GM23338 (cell line): ENCODE measurements around the gene PEAK3. TPM values are rescaled to one million over a fixed set of nuclear protein-coding genes. Genes with fewer than 3 reads are reported as not detected.

Experiments used
- ATAC-seq: fragments of 200-7000 bp; cut with Tn5 transposase; 3 replicates; pipeline ENCODE4 v1.9.1; 2020
- DNase-seq: peaks from one replicate; pipeline ENCODE4 v3.0.0-alpha.2; 2015; ENCODE audit warnings: low spot score
- H2AFZ ChIP-seq: fragments of 200-600 bp; sonication (generic); 2 replicates; pipeline ENCODE4 v1.8.0; 2016; ENCODE audit warnings: antibody characterized with exemption, mild to moderate bottlenecking, moderate library complexity
- H3F3A ChIP-seq: fragments of 200-600 bp; sonication (generic); replicated peaks from 2 replicates; pipeline ENCODE4 v1.8.0; 2017; ENCODE audit warnings: antibody characterized with exemption, mixed run types, low read depth
- H3K27ac ChIP-seq: fragments of 200-600 bp; sonication (generic); 2 replicates; pipeline ENCODE4 v1.6.1; 2016; ENCODE audit warnings: low read depth
- H3K27me3 ChIP-seq: fragments of 200-600 bp; sonication (generic); 2 replicates; pipeline ENCODE4 v1.8.0; 2016; ENCODE audit warnings: mild to moderate bottlenecking, mixed run types, moderate library complexity; ENCODE audit not compliant: insufficient read depth
- H3K36me3 ChIP-seq: fragments of 200-600 bp; sonication (generic); 2 replicates; pipeline ENCODE4 v1.8.0; 2016; ENCODE audit warnings: mild to moderate bottlenecking; ENCODE audit not compliant: insufficient read depth
- H3K4me1 ChIP-seq: fragments of 200-600 bp; sonication (generic); 2 replicates; pipeline ENCODE4 v1.8.0; 2016; ENCODE audit warnings: mild to moderate bottlenecking, moderate library complexity; ENCODE audit not compliant: insufficient read depth
- H3K4me2 ChIP-seq: fragments of 200-600 bp; sonication (generic); 2 replicates; pipeline ENCODE4 v1.7.1; 2017; ENCODE audit warnings: mixed run types
- H3K4me3 ChIP-seq: fragments of 200-600 bp; sonication (generic); 2 replicates; pipeline ENCODE4 v1.6.1; 2016; ENCODE audit warnings: mixed run types
- H3K79me2 ChIP-seq: fragments of 200-600 bp; sonication (generic); replicated peaks from 2 replicates; pipeline ENCODE4 v1.8.0; 2017; ENCODE audit warnings: mild to moderate bottlenecking; ENCODE audit not compliant: insufficient read depth
- H3K9me2 ChIP-seq: fragments of 200-600 bp; sonication (generic); 2 replicates; pipeline ENCODE4 v1.8.0; 2017; ENCODE audit not compliant: insufficient read depth
- H4K20me1 ChIP-seq: fragments of 200-600 bp; sonication (generic); replicated peaks from 2 replicates; pipeline ENCODE4 v1.8.0; 2017; ENCODE audit warnings: mild to moderate bottlenecking; ENCODE audit not compliant: insufficient read depth
- H3K27ac Mint-ChIP-seq: 2 replicates; pipeline ENCODE4 v1.8.0; 2020; ENCODE audit warnings: inconsistent platforms, mild to moderate bottlenecking, moderate library complexity, mixed read lengths
- H3K27me3 Mint-ChIP-seq: 3 replicates; pipeline ENCODE4 v1.8.0; 2022; ENCODE audit warnings: low read depth, mild to moderate bottlenecking, moderate library complexity, mixed read lengths, inconsistent platforms; ENCODE audit not compliant: insufficient read depth, poor library complexity
- H3K36me3 Mint-ChIP-seq: 3 replicates; pipeline ENCODE4 v1.8.0; 2021; ENCODE audit warnings: low read depth, mild to moderate bottlenecking, inconsistent platforms, moderate library complexity, mixed read lengths
- H3K4me1 Mint-ChIP-seq: 3 replicates; pipeline ENCODE4 v1.8.0; 2020; ENCODE audit warnings: mild to moderate bottlenecking, inconsistent platforms, mixed read lengths
- H3K4me3 Mint-ChIP-seq: 3 replicates; pipeline ENCODE4 v1.8.0; 2021; ENCODE audit warnings: moderate library complexity, mild to moderate bottlenecking, inconsistent platforms, mixed read lengths
- H3K9me3 Mint-ChIP-seq: 3 replicates; pipeline ENCODE4 v1.8.0; 2020; ENCODE audit warnings: moderate library complexity, mild to moderate bottlenecking, inconsistent platforms, mixed read lengths
- JUNB ChIP-seq: IDR thresholded peaks from one replicate; pipeline ENCODE4 v1.6.1; 2016; ENCODE audit warnings: antibody characterized with exemption; ENCODE audit not compliant: unreplicated experiment
- NANOG ChIP-seq: IDR thresholded peaks from 2 replicates; pipeline ENCODE4 v1.6.1; 2016; ENCODE audit warnings: antibody characterized with exemption, borderline replicate concordance
- POLR2AphosphoS5 ChIP-seq: IDR thresholded peaks from 2 replicates; pipeline ENCODE4 v1.6.1; 2016; ENCODE audit warnings: antibody characterized with exemption, low read depth
- REST ChIP-seq: IDR thresholded peaks from one replicate; pipeline ENCODE4 v1.6.1; 2018; ENCODE audit warnings: antibody characterized with exemption; ENCODE audit not compliant: unreplicated experiment
- ZNF462 ChIP-seq: fragments of 250-450 bp; sonication (Bioruptor Pico); IDR thresholded peaks from 2 replicates; pipeline ENCODE4 v1.5.0; 2020; ENCODE audit warnings: mild to moderate bottlenecking, moderate library complexity
- polyA plus RNA-seq: library from polyadenylated mRNA; unstranded; fragments of >200 nt; fragmentation: Nextera tagmentation; extraction: Ambion mirVana; gene quantifications from 2 replicates; pipeline ENCODE4 v1.2.1, GENCODE V29; 2016
- total RNA-seq: library from RNA; depleted of rRNA; stranded (reverse); fragments of >200 nt; shearing (Covaris generic); gene quantifications from 2 replicates; pipeline ENCODE4 v1.2.3, GENCODE V29; 2014

Gene PEAK3
- total and polyA plus RNA-seq, 2 experiments from 2014 or later: not detected

- ATAC-seq (no peak), DNase-seq (no peak)
Observed at GRCh38 chr19:2278459-2279158, 3.4 kb downstream of the PEAK3 start.

More at GRCh38 chr19:2278459-2279158, 3.4 kb downstream of the PEAK3 start:
- H3K4me1 ChIP-seq: no peaks in the 10 kb centered on the region; the same call in 1 of the 2 replicates
- H3K27me3 ChIP-seq: peaks cover 21% of the 10 kb centered on the region
- H3K36me3 ChIP-seq: no peaks in the 10 kb centered on the region
- H3K79me2 ChIP-seq: peaks cover 9% of the 10 kb centered on the region
- H3K9me2 ChIP-seq: no peaks in the 10 kb centered on the region
- peaks cover 8% of the 10 kb centered on the region for H4K20me1 ChIP-seq
- H3F3A ChIP-seq: peaks cover 16% of the 10 kb centered on the region; the same call in 1 of the 2 replicates
- Mint-ChIP-seq H3K4me1 (peaks cover 14% of the 10 kb centered on the region), H3K9me3 (peaks cover 7% of the 10 kb centered on the region; the same call in 2 of the 3 replicates), H3K27ac (no peak overlapping the region), H3K36me3 (peaks cover 12% of the 10 kb centered on the region), H3K27me3 (peaks cover 23% of the 10 kb centered on the region), H3K4me3 (no peak overlapping the region; the same call in 2 of the 3 replicates)
- no peak overlapping the region for H3K4me2 ChIP-seq
- TF ChIP-seq NANOG (no peak), JUNB (no peak), ZNF462 (CRISPR knock-in tag) (no peak), REST (no peak), POLR2AphosphoS5 (no peak)
- no peak overlapping the region for H3K4me3 ChIP-seq
- H3K27ac ChIP-seq: no peak overlapping the region
- no peak overlapping the region for H2AFZ ChIP-seq
